Osteoblast (primary cell): ENCODE measurements around the gene AS3MT. TPM values are rescaled to one million over a fixed set of nuclear protein-coding genes. Genes with fewer than 3 reads are reported as not detected.
"Not testable (repeated sequence)": the region's sequence is repeated elsewhere in the genome, so short reads cannot be mapped to it uniquely, and the experiment has no call there.

Experiments
- DNase-seq: peaks from one replicate; pipeline ENCODE4 v3.0.0; 2011; ENCODE audit warnings: low spot score, mixed read lengths; ENCODE audit not compliant: insufficient read length; ENCODE audit errors: missing footprints
- H2AFZ ChIP-seq: 2 replicates; pipeline ENCODE4 v1.6.0; 2011; ENCODE audit warnings: mild to moderate bottlenecking, low read length
- H3K27ac ChIP-seq: 2 replicates; pipeline ENCODE4 v1.5.1; 2011; ENCODE audit warnings: mild to moderate bottlenecking, low read depth, low read length, moderate library complexity
- H3K27me3 ChIP-seq: 2 replicates; pipeline ENCODE4 v1.6.0; 2012; ENCODE audit warnings: mild to moderate bottlenecking, control low read depth, inconsistent platforms, low read length, moderate library complexity; ENCODE audit not compliant: insufficient read depth
- H3K36me3 ChIP-seq: 2 replicates; pipeline ENCODE4 v1.5.1; 2011; ENCODE audit warnings: mild to moderate bottlenecking, low read length, control low read depth, moderate library complexity; ENCODE audit not compliant: insufficient read depth
- H3K4me1 ChIP-seq: 2 replicates; pipeline ENCODE4 v1.5.1; 2011; ENCODE audit warnings: mild to moderate bottlenecking, low read length, control low read depth, moderate library complexity; ENCODE audit not compliant: insufficient read depth
- H3K4me2 ChIP-seq: 2 replicates; pipeline ENCODE4 v1.6.0; 2011; ENCODE audit warnings: mild to moderate bottlenecking, low read length; ENCODE audit not compliant: insufficient read depth
- H3K4me3 ChIP-seq: fragments of 200-600 bp; sonication (generic); 3 replicates; pipeline ENCODE4 v1.5.1; 2012; ENCODE audit warnings: mild to moderate bottlenecking, low read length, inconsistent platforms; ENCODE audit not compliant: insufficient read depth
- H3K79me2 ChIP-seq: 2 replicates; pipeline ENCODE4 v1.6.0; 2012; ENCODE audit warnings: mild to moderate bottlenecking, low read length, control low read depth, inconsistent platforms; ENCODE audit not compliant: insufficient read depth
- H3K9me3 ChIP-seq: 2 replicates; pipeline ENCODE4 v1.5.1; 2011; ENCODE audit warnings: low read depth, low read length, control low read depth
- H4K20me1 ChIP-seq: 2 replicates; pipeline ENCODE4 v1.6.0; 2012; ENCODE audit warnings: mild to moderate bottlenecking, low read length, control low read depth; ENCODE audit not compliant: insufficient read depth
- CTCF ChIP-seq: IDR thresholded peaks from 2 replicates; pipeline ENCODE4 v1.5.1; 2011; ENCODE audit warnings: mild to moderate bottlenecking, low read depth, low read length, moderate library complexity; ENCODE audit errors: extremely low read depth
- total RNA-seq: library from RNA; depleted of rRNA; stranded (reverse); fragments of >200 nt; gene quantifications from 2 replicates; pipeline ENCODE4 v1.2.3, GENCODE V29; 2012

Gene AS3MT
- total RNA-seq: 6.2 and 8.0 TPM in 2 replicates

GRCh38 chr10:102869258-102870198, at the start of gene AS3MT:
Gene AS3MT (plus strand): TSS chr10:102869470. CDS start chr10:102869593, 123 bp downstream.
- Histone ChIP-seq H3K27ac (no peak within 1 kb of the TSS), H3K36me3 (no peaks in the 10 kb centered on the region), H3K79me2 (no peaks in the 10 kb centered on the region), H3K4me1 (peaks cover 5% of the 10 kb centered on the region), H3K4me2 (peak within 1 kb of the TSS; percentile 93), H4K20me1 (no peaks in the 10 kb centered on the region), H3K9me3 (no peaks in the 10 kb centered on the region), H3K27me3 (no peaks in the 10 kb centered on the region), H2AFZ (peak within 1 kb of the TSS; percentile 95), H3K4me3 (peak within 1 kb of the TSS; percentile 80)
- peak; percentile 86 for DNase-seq
- no peak for TF ChIP-seq CTCF

GRCh38 chr10:102820008-102820407, 49.3 kb upstream of the AS3MT start:
- DNase-seq, H3K4me2 ChIP-seq, H2AFZ ChIP-seq, H3K4me3 ChIP-seq, H3K36me3 ChIP-seq, H3K9me3 ChIP-seq, H3K27me3 ChIP-seq, H3K27ac ChIP-seq, H4K20me1 ChIP-seq, H3K79me2 ChIP-seq: not testable (repeated sequence)
- H3K4me1 ChIP-seq: peaks cover 16% of the 10 kb centered on the region

GRCh38 chr10:102822222-102822621, 47.0 kb upstream of the AS3MT start:
- Histone ChIP-seq H3K4me2 (no peak overlapping the region), H3K27me3 (no peaks in the 10 kb centered on the region), H3K79me2 (no peaks in the 10 kb centered on the region), H3K4me1 (no peaks in the 10 kb centered on the region), H2AFZ (no peak overlapping the region), H3K4me3 (no peak overlapping the region), H3K36me3 (no peaks in the 10 kb centered on the region), H3K27ac (no peak overlapping the region), H4K20me1 (no peaks in the 10 kb centered on the region), H3K9me3 (no peaks in the 10 kb centered on the region)
- no peak for DNase-seq
- no peak for TF ChIP-seq CTCF

GRCh38 chr10:102824664-102825063, 44.6 kb upstream of the AS3MT start:
- Histone ChIP-seq H4K20me1 (no peaks in the 10 kb centered on the region), H2AFZ (no peak overlapping the region), H3K4me2 (no peak overlapping the region), H3K4me3 (no peak overlapping the region), H3K27me3 (no peaks in the 10 kb centered on the region), H3K4me1 (no peaks in the 10 kb centered on the region), H3K36me3 (no peaks in the 10 kb centered on the region), H3K27ac (no peak overlapping the region), H3K9me3 (no peaks in the 10 kb centered on the region), H3K79me2 (no peaks in the 10 kb centered on the region)
- TF ChIP-seq CTCF: no peak
- DNase-seq: no peak
